Liver (tissue), 9 donors: Measurements from ENCODE around the gene FYB1. TPM values are rescaled to one million over a fixed set of nuclear protein-coding genes. Genes with fewer than 3 reads are reported as not detected.

Experiments
- DNase-seq: peaks from one replicate; pipeline ENCODE4 v3.0.0-alpha.2; 2017; ENCODE audit warnings: low spot score
- H3K27ac ChIP-seq, 2 donors: one replicate each; pipeline ENCODE4 v1.7.0; 2013; ENCODE audit warnings: inconsistent platforms in 2 of 2, low read length in 2 of 2, control low read depth in 1 of 2, low read depth in 1 of 2, mild to moderate bottlenecking in 1 of 2
- H3K27me3 ChIP-seq, 4 donors: one replicate each; pipeline versions ENCODE4 v1.6.1 to v1.7.0; 2013; ENCODE audit warnings: low read length in 3 of 4, inconsistent platforms in 1 of 4, mild to moderate bottlenecking in 1 of 4, moderate library complexity in 1 of 4; ENCODE audit not compliant: control insufficient read depth in 4 of 4, insufficient read depth in 4 of 4
- H3K36me3 ChIP-seq, 4 donors: one replicate each; pipeline versions ENCODE4 v1.6.1 to v1.7.0; 2013; ENCODE audit warnings: low read length in 3 of 4, mild to moderate bottlenecking in 3 of 4, low read depth in 1 of 4, moderate library complexity in 1 of 4; ENCODE audit not compliant: control insufficient read depth in 4 of 4, insufficient read depth in 3 of 4
- H3K4me1 ChIP-seq, 4 donors: one replicate each; pipeline versions ENCODE4 v1.6.1 to v1.7.0; 2013; ENCODE audit warnings: low read length in 3 of 4, mild to moderate bottlenecking in 3 of 4, moderate library complexity in 1 of 4; ENCODE audit not compliant: control insufficient read depth in 4 of 4, insufficient read depth in 4 of 4
- H3K4me3 ChIP-seq, 3 donors: one replicate each; pipeline versions ENCODE4 v1.6.1 to v1.7.0; 2013; ENCODE audit warnings: low read length in 3 of 3, control low read depth in 1 of 3, low read depth in 1 of 3, mild to moderate bottlenecking in 1 of 3
- H3K9ac ChIP-seq, 2 donors: one replicate each; pipeline ENCODE4 v1.7.0; 2013; ENCODE audit warnings: low read length in 2 of 2, mild to moderate bottlenecking in 2 of 2, moderate library complexity in 2 of 2, control low read depth in 1 of 2, low read depth in 1 of 2
- H3K9me3 ChIP-seq, 4 donors: one replicate each; pipeline versions ENCODE4 v1.6.1 to v1.7.0; 2013; ENCODE audit warnings: low read length in 3 of 4; ENCODE audit not compliant: control insufficient read depth in 4 of 4
- EGR1 ChIP-seq, 2 donors: IDR thresholded peaks; 2 replicates each; pipeline ENCODE4 v1.6.1; 2016 to 2018; ENCODE audit warnings: antibody characterized with exemption in 2 of 2, low read depth in 2 of 2
- FOXA1 ChIP-seq: IDR thresholded peaks from 2 replicates; pipeline ENCODE4 v1.6.1; 2016; ENCODE audit warnings: antibody characterized with exemption
- HNF4A ChIP-seq, 2 donors: conservative IDR thresholded peaks; 2 replicates each; pipeline ENCODE4 v1.6.1; 2016; ENCODE audit warnings: antibody characterized with exemption in 2 of 2, mild to moderate bottlenecking in 2 of 2
- HNF4G ChIP-seq: IDR thresholded peaks from 2 replicates; pipeline ENCODE4 v1.6.1; 2016; ENCODE audit warnings: antibody characterized with exemption
- JUND ChIP-seq, 2 donors: IDR thresholded peaks; 2 replicates each; pipeline ENCODE4 v1.6.1; 2016; ENCODE audit warnings: antibody characterized with exemption in 2 of 2
- NR2F2 ChIP-seq: IDR thresholded peaks from 2 replicates; pipeline ENCODE4 v1.6.1; 2016; ENCODE audit warnings: antibody characterized with exemption
- RXRA ChIP-seq, 2 donors: IDR thresholded peaks; 2 replicates each; pipeline ENCODE4 v1.6.1; 2017 to 2018; ENCODE audit warnings: antibody characterized with exemption in 2 of 2, mild to moderate bottlenecking in 1 of 2
- SP1 ChIP-seq: IDR thresholded peaks from 2 replicates; pipeline ENCODE4 v1.6.1; 2018; ENCODE audit warnings: antibody characterized with exemption, mild to moderate bottlenecking
- TAF1 ChIP-seq: conservative IDR thresholded peaks from 2 replicates; pipeline ENCODE4 v1.6.1; 2016; ENCODE audit warnings: antibody characterized with exemption, mild to moderate bottlenecking
- YY1 ChIP-seq: IDR thresholded peaks from 2 replicates; pipeline ENCODE4 v1.6.1; 2016; ENCODE audit warnings: antibody characterized with exemption, mild to moderate bottlenecking
- WGBS: extraction: QIAGEN DNeasy Blood & Tissue Kit; methylation state at CpG from one replicate; pipeline ENCODE4 v1.1.7; 2013; 5-methylcytosine and 5-hydroxymethylcytosine counted together
- polyA plus RNA-seq, 2 donors: library from polyadenylated mRNA; stranded (reverse) in 1 of 2; unstranded in 1 of 2; fragments of 200-250 nt in 1 of 2; fragments of >200 nt in 1 of 2; fragmentation: Nextera tagmentation in 1 of 2; extraction: Ambion mirVana in 1 of 2; gene quantifications; one replicate each; pipeline versions ENCODE4 v1.2.1 to v1.2.3, GENCODE V29; 2013 to 2015
- total RNA-seq, 2 donors: library from RNA; depleted of rRNA; stranded (reverse); fragments of >200 nt; gene quantifications; one replicate each; pipeline ENCODE4 v1.2.3, GENCODE V29; 2014
- TF ChIP-seq, protein P1 (sequence below): fragments of 150-350 bp; IDR thresholded peaks from 2 replicates; pipeline ENCODE4 v1.5.1; 2017; ENCODE audit warnings: improper control_type of control experiment, low read depth, low read length; ENCODE audit not compliant: missing input control
- TF ChIP-seq, protein P2 (sequence below): IDR thresholded peaks from 2 replicates; pipeline ENCODE4 v1.6.1; 2016; ENCODE audit warnings: antibody characterized with exemption
- TF ChIP-seq, protein P3 (sequence below): IDR thresholded peaks from 2 replicates; pipeline ENCODE4 v1.6.1; 2016; ENCODE audit warnings: antibody characterized with exemption
- donor health status: healthy.
- donor health status: healthy.
- donor health status: healthy.
- donor health status: healthy.
- donor health status: healthy.

The FYB1 gene
- total and polyA plus RNA-seq, 4 donors = 2.3 to 14.6 (median 6.9) TPM

DNA sequence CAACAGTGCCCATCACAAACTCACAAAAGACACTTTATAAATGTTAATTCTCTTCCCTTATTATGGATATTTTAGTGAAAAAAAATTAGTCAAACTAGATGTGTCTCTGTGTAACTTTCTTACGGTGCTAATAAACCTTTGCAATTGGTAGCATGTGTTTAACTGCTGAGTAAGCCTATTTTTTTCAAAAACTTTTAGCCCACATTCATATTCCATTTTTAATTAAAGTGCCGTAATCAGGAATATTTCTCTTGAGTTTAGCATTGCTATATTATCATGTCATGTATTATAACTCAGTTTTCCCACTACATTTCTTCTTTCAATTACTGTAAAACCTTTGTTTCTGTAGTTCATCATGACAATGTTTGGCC is 51.4 kb downstream of the FYB1 start (continued):
- TF ChIP-seq RXRA (IDR thresholded peaks at IDR 0.05) (no peak), FOXA1 (no peak), JUND (IDR thresholded peaks at IDR 0.05) (no peak)

DNA sequence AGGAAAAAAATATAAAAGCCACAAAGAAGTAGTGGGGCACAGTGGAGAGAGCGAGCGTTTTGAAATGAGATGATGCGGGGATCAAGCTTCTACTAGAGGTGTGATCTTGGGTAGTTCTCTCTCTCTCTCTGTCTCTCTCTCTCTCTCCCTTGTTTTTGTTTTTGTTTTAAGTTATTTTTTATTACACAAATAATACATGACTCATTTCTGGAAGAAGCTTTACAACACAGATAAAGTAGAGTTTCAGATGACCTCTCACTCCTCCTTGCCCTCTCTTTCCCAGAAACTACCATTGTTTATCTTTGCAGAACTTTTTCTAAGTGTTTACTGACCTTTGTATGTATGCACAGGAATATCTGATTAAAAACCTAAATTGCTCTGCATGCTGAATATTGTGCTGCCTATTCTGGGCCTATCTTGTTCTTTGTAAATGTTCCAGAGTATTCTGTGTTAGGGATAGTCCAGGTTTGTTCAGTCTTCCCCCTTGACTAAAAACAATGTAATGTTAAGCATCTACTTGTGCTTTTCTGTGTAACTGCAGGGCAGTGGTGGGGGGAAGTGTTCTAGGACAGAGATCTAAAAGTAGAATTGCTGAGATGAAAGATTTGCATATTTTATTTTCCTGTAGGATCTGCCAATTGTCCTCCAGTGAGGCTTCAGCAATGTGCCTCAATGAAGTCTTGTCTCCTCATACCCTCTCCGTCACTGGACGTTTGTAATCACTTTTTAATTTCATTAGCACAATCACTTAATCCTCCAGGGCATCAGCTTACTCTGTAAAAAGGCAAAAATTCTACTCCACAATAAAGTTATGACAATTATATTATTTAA is 52.0 kb downstream of the FYB1 start:
- Histone ChIP-seq H3K27ac (no peak overlapping the region), H3K4me1 (no peaks in the 10 kb centered on the region), H3K36me3 (no peaks in the 10 kb centered on the region), H3K4me3 (no peak overlapping the region), H3K27me3 (no peaks in the 10 kb centered on the region), H3K9me3 (no peaks in the 10 kb centered on the region), H3K9ac (no peak overlapping the region)
- 87% methylated on average over 5 of the region's 5 CpGs for WGBS
- TF ChIP-seq SP1 (no peak), EGR1 (IDR thresholded peaks at IDR 0.05; ENCODE audit: low read depth in 2 of 2) (no peak), HNF4G (no peak), TAF1 (no peak), NR2F2 (no peak), YY1 (no peak), HNF4A (conservative IDR thresholded peaks at IDR 0.05) (no peak), FOXA1 (no peak)
- TF ChIP-seq, protein P1, sequence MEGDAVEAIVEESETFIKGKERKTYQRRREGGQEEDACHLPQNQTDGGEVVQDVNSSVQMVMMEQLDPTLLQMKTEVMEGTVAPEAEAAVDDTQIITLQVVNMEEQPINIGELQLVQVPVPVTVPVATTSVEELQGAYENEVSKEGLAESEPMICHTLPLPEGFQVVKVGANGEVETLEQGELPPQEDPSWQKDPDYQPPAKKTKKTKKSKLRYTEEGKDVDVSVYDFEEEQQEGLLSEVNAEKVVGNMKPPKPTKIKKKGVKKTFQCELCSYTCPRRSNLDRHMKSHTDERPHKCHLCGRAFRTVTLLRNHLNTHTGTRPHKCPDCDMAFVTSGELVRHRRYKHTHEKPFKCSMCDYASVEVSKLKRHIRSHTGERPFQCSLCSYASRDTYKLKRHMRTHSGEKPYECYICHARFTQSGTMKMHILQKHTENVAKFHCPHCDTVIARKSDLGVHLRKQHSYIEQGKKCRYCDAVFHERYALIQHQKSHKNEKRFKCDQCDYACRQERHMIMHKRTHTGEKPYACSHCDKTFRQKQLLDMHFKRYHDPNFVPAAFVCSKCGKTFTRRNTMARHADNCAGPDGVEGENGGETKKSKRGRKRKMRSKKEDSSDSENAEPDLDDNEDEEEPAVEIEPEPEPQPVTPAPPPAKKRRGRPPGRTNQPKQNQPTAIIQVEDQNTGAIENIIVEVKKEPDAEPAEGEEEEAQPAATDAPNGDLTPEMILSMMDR = no peak
- TF ChIP-seq, protein P2, sequence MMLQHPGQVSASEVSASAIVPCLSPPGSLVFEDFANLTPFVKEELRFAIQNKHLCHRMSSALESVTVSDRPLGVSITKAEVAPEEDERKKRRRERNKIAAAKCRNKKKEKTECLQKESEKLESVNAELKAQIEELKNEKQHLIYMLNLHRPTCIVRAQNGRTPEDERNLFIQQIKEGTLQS = no peak
- TF ChIP-seq, protein P3, sequence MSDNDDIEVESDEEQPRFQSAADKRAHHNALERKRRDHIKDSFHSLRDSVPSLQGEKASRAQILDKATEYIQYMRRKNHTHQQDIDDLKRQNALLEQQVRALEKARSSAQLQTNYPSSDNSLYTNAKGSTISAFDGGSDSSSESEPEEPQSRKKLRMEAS = no peak
- DNase-seq = no peak

DNA sequence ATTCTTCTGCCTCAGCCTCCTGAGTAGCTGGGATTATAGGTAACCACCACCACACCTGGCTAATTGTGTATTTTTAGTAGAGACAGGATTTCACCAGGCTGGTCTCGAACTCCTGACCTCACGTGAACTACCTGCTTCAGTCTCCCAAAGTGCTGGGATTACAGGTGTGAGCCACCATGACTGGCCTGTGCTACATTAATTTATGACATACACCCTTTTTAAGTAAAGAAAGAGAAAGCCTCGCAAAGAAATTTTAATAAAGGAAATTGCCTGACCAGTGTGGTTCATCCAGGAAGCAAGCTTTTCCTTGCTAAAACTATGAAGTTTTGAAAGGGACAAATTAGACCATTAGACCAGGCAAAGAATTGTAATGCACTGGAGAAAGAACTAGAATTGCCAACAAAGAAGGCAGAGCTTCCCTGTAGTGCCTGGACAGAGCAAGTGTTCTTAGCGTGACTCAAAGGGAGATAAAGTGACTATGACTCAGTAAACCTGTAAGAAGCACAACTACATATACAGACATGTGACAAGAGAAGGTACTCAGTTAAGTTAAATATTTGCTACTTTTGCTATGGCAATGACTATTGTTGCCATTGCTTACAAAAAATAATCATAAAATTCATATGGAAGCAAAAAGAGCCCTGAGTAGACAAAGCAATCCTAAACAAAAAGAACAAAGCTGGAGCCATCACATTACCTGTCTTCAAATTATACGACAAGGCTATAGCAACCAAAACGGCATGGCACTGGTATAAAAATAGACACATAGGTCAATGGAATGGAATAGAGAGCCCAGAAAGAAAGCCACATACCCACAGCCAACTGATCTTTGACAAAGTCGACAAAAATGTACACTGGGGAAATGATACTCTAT is 54.6 kb downstream of the FYB1 start:
- Histone ChIP-seq H3K27ac (no peak overlapping the region), H3K4me3 (no peak overlapping the region), H3K4me1 (peaks cover 0 to 1% (median 0%) of the 10 kb centered on the region in 4 donors), H3K27me3 (no peaks in the 10 kb centered on the region), H3K9ac (no peak overlapping the region), H3K9me3 (no peaks in the 10 kb centered on the region), H3K36me3 (no peaks in the 10 kb centered on the region)
- no peak for DNase-seq
- WGBS = 79% methylated on average over 7 of the region's 7 CpGs
- no peak for TF ChIP-seq EGR1 (IDR thresholded peaks at IDR 0.05; ENCODE audit: low read depth in 2 of 2)
- TF ChIP-seq HNF4A (conservative IDR thresholded peaks at IDR 0.05) = no peak
- TF ChIP-seq, protein P1 = no peak
